HFF-Myc (cell line): ENCODE results near the gene SLC28A3.

Experiments
- DNase-seq: peaks from one replicate; pipeline ENCODE4 v3.0.0-alpha.2; 2011; ENCODE audit warnings: low read depth; ENCODE audit errors: extremely low read depth
- H3K4me3 ChIP-seq: replicated peaks from 2 replicates; pipeline ENCODE4 v1.5.1; 2011; ENCODE audit warnings: low read depth, mild to moderate bottlenecking, control low read depth, low read length
- CTCF ChIP-seq: IDR thresholded peaks from 2 replicates; pipeline ENCODE4 v1.5.1; 2012; ENCODE audit warnings: mild to moderate bottlenecking, low read depth, low read length, control low read depth; ENCODE audit errors: missing control alignments

The SLC28A3 gene

DNA sequence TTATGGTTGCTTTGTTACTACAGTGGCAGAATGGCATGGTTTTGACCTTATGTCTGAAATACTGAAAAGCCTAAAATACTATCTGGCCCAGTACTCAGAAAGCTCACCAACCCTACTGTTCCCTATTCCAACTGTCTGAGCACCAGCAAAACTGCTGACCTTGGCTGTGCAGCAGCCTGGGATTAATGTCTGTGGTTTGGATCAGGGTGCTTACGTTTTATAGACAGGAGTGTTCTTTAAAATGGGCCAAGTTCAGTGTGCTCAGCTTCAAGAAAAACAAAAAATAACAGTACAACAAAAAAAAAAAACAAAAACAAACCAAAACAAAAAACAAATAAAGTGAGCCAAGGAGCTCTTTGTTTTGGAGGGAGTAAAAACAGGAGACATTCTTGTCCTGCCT is 36.4 kb downstream of the SLC28A3 start:
- DNase-seq = no peak
- no peak overlapping the region for H3K4me3 ChIP-seq
- no peak for TF ChIP-seq CTCF

DNA sequence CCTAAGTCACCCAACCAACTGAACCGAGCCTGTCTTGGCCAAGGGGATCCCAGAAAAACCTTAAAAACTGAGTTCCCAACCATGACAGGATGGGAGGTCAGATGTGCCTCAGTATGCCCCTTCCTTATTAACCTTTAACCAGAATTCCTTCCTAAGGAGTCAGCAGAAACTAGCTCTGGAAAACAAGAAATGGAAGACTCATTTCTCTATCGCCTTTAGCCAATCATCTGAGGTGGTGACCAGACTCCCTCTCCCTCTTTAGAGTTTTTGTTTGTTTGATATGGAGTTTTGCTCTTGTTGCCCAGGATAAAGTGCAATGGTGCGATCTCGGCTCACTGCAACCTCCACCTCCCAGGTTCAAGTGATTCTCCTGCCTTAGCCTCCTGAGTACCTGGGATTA is 37.5 kb downstream of the SLC28A3 start:
- TF ChIP-seq CTCF = no peak
- no peak for DNase-seq

DNA sequence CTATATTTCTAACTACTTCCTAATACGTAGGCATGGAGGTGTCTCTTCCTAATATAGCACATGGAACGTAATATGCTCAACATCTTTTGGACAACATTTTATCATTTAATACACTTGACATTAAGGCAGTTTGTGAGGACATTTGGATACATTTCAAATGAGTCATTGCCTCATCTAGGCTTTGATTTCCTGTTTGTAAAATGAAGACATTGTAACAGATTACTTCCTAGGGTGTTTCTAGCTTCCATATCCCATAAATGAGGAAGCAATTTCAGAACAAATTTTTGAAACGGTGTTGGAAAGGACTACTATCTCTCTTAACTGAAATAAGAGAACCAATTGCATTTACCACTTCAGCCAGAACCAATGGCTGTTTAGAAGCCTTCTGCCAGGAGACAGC is 38.7 kb downstream of the SLC28A3 start:
- DNase-seq = no peak
- TF ChIP-seq CTCF = no peak
- no peak overlapping the region for H3K4me3 ChIP-seq

More for the DNA sequence above, 37.5 kb downstream of the SLC28A3 start:
- H3K4me3 ChIP-seq = no peak overlapping the region

DNA sequence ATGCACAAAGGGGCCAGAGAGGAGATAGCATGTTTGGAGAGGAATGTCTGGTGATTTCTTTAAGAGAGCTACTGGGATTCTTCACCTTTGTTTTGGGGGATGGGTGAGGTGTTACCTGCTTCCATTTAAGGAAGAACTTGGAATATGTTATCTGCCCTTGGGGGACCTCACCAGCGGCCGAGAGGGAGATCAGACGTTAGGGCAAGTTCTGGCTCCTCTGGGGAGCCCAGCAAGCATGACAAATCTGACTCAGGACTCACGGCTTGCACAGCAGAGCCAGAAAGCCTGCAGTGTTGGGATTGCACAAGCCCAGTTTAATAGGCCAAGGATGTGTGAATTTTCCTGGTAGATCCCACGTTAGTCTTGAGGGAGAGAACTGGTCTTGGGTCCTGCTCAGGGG is 40.3 kb downstream of the SLC28A3 start:
- DNase-seq = no peak
- TF ChIP-seq CTCF = no peak
- H3K4me3 ChIP-seq = no peak overlapping the region

DNA sequence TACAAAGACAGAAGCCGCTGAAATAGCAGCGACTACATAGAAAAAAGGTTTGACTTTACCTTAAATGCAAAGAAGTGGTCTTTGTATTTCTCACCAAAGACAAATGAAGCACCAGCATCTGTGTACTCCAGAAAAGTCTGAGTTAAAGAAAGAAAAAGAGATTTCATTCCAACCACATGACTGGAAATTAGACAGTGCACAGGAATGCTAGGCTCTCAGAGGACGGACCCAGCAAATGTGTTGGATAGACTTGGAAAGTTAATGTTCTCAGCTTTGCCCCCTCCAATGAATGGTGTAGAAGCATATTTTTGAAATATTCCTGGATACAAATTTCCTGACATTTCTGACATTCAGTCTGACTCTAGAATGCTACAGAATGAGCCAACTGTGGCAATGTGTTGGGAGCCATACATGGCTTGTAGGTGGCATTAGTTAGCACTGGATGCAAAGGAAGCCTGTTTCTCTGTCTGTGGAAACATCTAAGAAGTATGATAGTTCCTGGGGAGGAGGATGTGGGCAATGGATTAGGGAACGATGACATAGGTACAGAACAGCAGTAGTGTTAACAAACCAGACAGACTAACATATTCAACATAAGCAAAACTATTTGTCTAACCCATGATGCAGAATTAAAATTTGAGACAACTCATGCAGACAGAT is 43.3 kb downstream of the SLC28A3 start:
- TF ChIP-seq CTCF = no peak
- DNase-seq = no peak
- H3K4me3 ChIP-seq = no peak overlapping the region

GRCh38 chr9:84296146-84296843 is 44.3 kb downstream of the SLC28A3 start:
- DNase-seq = peak; percentile 15
- H3K4me3 ChIP-seq = no peak overlapping the region
- no peak for TF ChIP-seq CTCF
